A673 (cell line): Measurements from ENCODE around the gene ZNF695. TPM values are rescaled to one million over a fixed set of nuclear protein-coding genes. Genes with fewer than 3 reads are reported as not detected.

Source experiments
- BruUV-seq: library from RNA; stranded (reverse); fragments of 400-500 nt; replicated peaks from 2 replicates; lab custom pipeline; 2021; lab: Mats Ljungman, UMichigan
- CTCF ChIA-PET: fragments of 300-600 bp; sonication (Branson Sonifier 250); formaldehyde crosslinking; loops from one replicate; lab custom pipeline; 2022; ENCODE audit warnings: antibody characterized with exemption; lab: Charles Lee
- POLR2A ChIA-PET: fragments of 300-600 bp; sonication (Branson Sonifier 250); formaldehyde crosslinking; loops from one replicate; lab custom pipeline; 2022; ENCODE audit warnings: antibody characterized with exemption; ENCODE audit not compliant: low non-redundant PET; lab: Charles Lee
- DNase-seq: peaks from one replicate; pipeline ENCODE4 v3.0.0-alpha.2; 2015; ENCODE audit warnings: low spot score
- H3K27ac ChIP-seq: fragments of 200-600 bp; sonication (generic); 2 replicates; pipeline ENCODE4 v1.5.1; 2016; ENCODE audit warnings: mixed run types, low read depth, mild to moderate bottlenecking, mixed read lengths, antibody characterized with exemption, low read length; ENCODE audit not compliant: poor library complexity, severe bottlenecking
- H3K27me3 ChIP-seq: fragments of 200-600 bp; sonication (generic); replicated peaks from 2 replicates; pipeline ENCODE4 v1.6.1; 2017; ENCODE audit warnings: mixed run types, low read depth, mild to moderate bottlenecking, mixed read lengths, antibody characterized with exemption, low read length; ENCODE audit not compliant: insufficient read depth, poor library complexity
- H3K36me3 ChIP-seq: fragments of 200-600 bp; sonication (generic); 2 replicates; pipeline ENCODE4 v1.6.1; 2016; ENCODE audit warnings: mixed run types, mild to moderate bottlenecking, mixed read lengths, antibody characterized with exemption, low read length; ENCODE audit not compliant: insufficient read depth, poor library complexity, severe bottlenecking
- H3K4me1 ChIP-seq: fragments of 200-600 bp; sonication (generic); 2 replicates; pipeline ENCODE4 v1.6.1; 2017; ENCODE audit warnings: mixed run types, mild to moderate bottlenecking, mixed read lengths, antibody characterized with exemption, low read length; ENCODE audit not compliant: insufficient read depth, poor library complexity, severe bottlenecking
- H3K4me3 ChIP-seq: fragments of 200-600 bp; sonication (generic); 2 replicates; pipeline ENCODE4 v1.5.1; 2016; ENCODE audit warnings: low read depth, mixed run types, mild to moderate bottlenecking, mixed read lengths, low read length; ENCODE audit not compliant: poor library complexity, severe bottlenecking
- H3K9me3 ChIP-seq: fragments of 200-600 bp; sonication (generic); 2 replicates; pipeline ENCODE4 v1.6.1; 2016; ENCODE audit warnings: mixed run types, low read depth, mild to moderate bottlenecking, mixed read lengths, antibody characterized with exemption, low read length; ENCODE audit not compliant: poor library complexity, severe bottlenecking
- EZH2 ChIP-seq: fragments of 200-600 bp; sonication (generic); IDR thresholded peaks from 2 replicates; pipeline ENCODE4 v1.6.1; 2017; ENCODE audit warnings: borderline replicate concordance, low read depth, mild to moderate bottlenecking, mixed read lengths, antibody characterized with exemption, low read length; ENCODE audit not compliant: poor library complexity, severe bottlenecking
- intact Hi-C: fragments of 100-400 bp; cut with micrococcal nuclease; formaldehyde crosslinking; loops from one replicate; pipeline ENCODE4 v1.10.0; 2022; ENCODE audit not compliant: unreplicated experiment
- total RNA-seq: library from RNA; stranded (reverse); gene quantifications from 2 replicates; pipeline ENCODE4 v1.2.3, GENCODE V29; 2021
- TF ChIP-seq, protein P1 (sequence below): fragments of 300-800, 200-600 bp; sonication (generic); conservative IDR thresholded peaks from 2 replicates; pipeline ENCODE4 v1.5.1; 2017; ENCODE audit warnings: low read depth, mild to moderate bottlenecking, antibody characterized with exemption, low read length, moderate library complexity, mixed read lengths

Gene ZNF695
- total RNA-seq, 1 experiment from 2014 or later: 14.1 TPM

DNA sequence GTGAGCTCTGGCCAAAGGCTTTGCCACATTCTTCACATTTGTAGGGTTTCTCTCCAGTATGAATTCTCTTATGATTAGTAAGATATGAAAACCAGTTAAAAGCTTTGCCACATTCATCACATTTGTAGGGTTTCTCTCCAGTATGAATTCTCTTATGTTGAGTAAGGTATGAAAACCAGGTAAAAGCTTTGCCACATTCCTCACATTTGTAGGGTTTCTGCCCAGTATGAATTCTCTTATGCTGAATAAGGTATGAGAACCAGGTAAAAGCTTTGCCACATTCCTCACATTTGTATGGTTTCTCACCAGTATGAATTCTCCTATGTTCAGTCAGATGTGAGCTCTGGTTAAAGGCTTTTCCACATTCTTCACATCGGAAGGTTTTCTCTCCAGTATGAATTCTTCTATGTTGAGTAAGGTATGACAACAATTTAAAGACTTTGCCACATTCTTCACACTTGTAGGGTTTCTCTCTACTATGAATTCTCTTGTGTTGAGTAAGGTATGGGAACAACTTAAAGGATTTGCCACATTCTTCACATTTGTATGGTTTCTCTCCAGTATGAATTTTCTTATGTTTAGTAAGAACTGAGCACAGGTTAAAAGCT is 20.7 kb downstream of the ZNF695 start:
- Histone ChIP-seq H3K9me3 (peaks cover 93% of the 10 kb centered on the region), H3K4me3 (no peak overlapping the region), H3K36me3 (peaks cover 46% of the 10 kb centered on the region), H3K4me1 (no peaks in the 10 kb centered on the region), H3K27me3 (no peaks in the 10 kb centered on the region), H3K27ac (no peak overlapping the region)
- no TSS peak for BruUV-seq
- DNase-seq: no peak
- ChIA-PET CTCF (no interaction called here), POLR2A (no interaction called here)
- intact Hi-C loops: no loop called here
- TF ChIP-seq, protein P1, sequence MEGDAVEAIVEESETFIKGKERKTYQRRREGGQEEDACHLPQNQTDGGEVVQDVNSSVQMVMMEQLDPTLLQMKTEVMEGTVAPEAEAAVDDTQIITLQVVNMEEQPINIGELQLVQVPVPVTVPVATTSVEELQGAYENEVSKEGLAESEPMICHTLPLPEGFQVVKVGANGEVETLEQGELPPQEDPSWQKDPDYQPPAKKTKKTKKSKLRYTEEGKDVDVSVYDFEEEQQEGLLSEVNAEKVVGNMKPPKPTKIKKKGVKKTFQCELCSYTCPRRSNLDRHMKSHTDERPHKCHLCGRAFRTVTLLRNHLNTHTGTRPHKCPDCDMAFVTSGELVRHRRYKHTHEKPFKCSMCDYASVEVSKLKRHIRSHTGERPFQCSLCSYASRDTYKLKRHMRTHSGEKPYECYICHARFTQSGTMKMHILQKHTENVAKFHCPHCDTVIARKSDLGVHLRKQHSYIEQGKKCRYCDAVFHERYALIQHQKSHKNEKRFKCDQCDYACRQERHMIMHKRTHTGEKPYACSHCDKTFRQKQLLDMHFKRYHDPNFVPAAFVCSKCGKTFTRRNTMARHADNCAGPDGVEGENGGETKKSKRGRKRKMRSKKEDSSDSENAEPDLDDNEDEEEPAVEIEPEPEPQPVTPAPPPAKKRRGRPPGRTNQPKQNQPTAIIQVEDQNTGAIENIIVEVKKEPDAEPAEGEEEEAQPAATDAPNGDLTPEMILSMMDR: no peak
- TF ChIP-seq EZH2: no peak

GRCh38 chr1:246978785-246979184 is 29.1 kb downstream of the ZNF695 start:
- ChIA-PET CTCF (no interaction called here), POLR2A (interaction anchor here (0.7 kb wide), 1 partner anchor 34 kb away, joined by 3 read pairs; no protein-coding TSS in a partner anchor)
- BruUV-seq: no TSS peak
- no peaks in the 10 kb centered on the region for H3K27me3 ChIP-seq
- intact Hi-C loops: no loop called here
- H3K36me3 ChIP-seq: peaks cover 14% of the 10 kb centered on the region
- H3K4me3 ChIP-seq: no peak overlapping the region
- TF ChIP-seq EZH2: no peak
- TF ChIP-seq, protein P1: no peak
- peaks cover 47% of the 10 kb centered on the region for H3K9me3 ChIP-seq
- H3K27ac ChIP-seq: no peak overlapping the region
- no peaks in the 10 kb centered on the region for H3K4me1 ChIP-seq
- no peak for DNase-seq

DNA sequence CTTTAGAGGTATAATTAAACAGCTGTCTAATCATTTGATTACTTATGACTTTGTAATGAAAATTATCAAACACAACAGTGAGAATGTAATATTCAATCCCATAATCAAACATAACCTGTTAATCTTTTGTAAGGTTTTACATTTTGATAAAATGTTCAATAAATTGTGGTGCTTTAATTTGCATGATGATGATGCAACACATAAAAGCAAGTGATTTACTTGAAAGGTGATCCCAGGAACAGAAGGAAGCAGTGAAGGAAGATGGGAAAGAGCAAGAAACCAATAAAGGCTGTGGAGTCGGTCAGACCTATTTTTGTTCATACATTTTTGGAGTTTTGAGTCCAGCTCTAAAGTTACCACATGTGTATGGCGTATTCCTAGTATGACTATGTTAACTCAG is 29.6 kb downstream of the ZNF695 start:
- intact Hi-C loops: no loop called here
- POLR2A ChIA-PET: no interaction called here
- H3K27ac ChIP-seq: no peak overlapping the region
- H3K9me3 ChIP-seq: peaks cover 42% of the 10 kb centered on the region
- peaks cover 14% of the 10 kb centered on the region for H3K36me3 ChIP-seq
- no peaks in the 10 kb centered on the region for H3K4me1 ChIP-seq
- no peak overlapping the region for H3K4me3 ChIP-seq
- BruUV-seq: no TSS peak
- DNase-seq: no peak
- CTCF ChIA-PET: no interaction called here
- no peaks in the 10 kb centered on the region for H3K27me3 ChIP-seq
- TF ChIP-seq, protein P1: no peak
- no peak for TF ChIP-seq EZH2
